Activated CD8-positive, alpha-beta memory T cell treated with anti-CD3 and anti-CD28 coated beads for 4 hours (primary cell): Measurements from ENCODE around the gene TNFRSF11A.

ENCODE experiments used
- DNase-seq, 2 donors: peaks; one replicate each; pipeline ENCODE4 v3.0.0-alpha.2; 2020; ENCODE audit warnings: low read depth in 2 of 2

Gene TNFRSF11A

DNA sequence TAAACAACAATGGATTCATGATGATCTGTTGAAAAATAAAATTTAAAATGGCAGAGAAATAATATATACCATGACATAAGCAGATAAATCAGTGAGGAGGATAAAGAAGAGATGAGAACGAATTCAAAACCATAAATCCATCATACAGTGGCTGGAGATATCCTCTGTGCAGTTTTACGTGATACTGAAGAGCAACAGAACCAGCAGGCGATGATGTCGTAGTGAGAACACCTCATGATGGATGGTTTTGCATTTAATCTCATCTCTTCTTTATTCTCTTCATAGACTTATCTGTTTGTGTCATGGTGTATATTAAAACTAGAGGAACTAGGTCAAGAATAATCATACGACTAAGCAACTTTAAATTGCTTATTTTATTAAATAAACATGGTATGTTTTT is 56.3 kb downstream of the TNFRSF11A start:
- DNase-seq = no peak

DNA sequence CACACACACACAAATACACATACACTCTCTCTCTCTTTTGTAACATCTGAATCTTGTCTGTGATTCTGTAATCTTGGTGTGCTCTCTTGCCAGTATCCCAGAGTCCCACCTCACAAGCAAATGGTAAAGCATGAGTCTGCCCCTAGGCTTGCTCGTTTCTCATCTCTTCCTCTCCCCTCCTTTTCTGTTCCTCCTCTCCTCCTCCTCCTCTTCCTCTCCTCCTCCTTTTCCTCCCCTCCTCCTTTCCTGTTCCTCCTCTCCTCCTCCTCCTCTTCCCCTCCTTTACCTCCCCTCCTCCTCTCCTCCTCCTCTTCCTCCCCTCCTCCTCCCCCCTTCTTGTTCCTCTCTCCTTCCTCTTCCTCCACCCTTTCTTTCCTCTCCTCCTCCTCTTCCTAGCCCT is 59.0 kb downstream of the TNFRSF11A start:
- DNase-seq = no peak

DNA sequence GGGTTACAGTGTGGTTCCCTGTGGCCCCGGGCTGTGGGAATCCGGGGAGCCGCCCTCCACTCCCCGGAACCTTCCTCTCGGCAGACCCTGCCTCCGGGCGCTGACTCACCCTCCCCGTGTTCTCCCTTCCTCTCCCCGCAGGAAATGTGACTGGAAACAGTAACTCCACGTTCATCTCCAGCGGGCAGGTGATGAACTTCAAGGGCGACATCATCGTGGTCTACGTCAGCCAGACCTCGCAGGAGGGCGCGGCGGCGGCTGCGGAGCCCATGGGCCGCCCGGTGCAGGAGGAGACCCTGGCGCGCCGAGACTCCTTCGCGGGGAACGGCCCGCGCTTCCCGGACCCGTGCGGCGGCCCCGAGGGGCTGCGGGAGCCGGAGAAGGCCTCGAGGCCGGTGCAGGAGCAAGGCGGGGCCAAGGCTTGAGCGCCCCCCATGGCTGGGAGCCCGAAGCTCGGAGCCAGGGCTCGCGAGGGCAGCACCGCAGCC is 59.5 kb downstream of the TNFRSF11A start:
- no peak for DNase-seq

DNA sequence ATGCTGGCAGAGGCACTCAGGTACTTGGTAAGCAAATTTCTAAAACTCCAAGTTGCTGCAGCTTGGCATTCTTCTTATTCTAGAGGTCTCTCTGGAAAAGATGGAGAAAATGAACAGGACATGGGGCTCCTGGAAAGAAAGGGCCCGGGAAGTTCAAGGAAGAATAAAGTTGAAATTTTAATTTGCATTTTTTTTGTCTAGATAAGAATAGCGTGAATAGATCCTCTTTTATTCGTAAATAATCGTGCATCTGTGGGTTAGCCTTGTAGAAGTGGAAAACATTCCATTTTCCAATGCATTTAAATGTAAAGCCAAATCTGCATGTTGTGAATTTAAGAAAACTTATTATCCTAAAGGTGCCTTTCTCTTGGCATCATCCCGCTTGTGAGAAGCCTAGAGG is 61.0 kb downstream of the TNFRSF11A start:
- no peak for DNase-seq

DNA sequence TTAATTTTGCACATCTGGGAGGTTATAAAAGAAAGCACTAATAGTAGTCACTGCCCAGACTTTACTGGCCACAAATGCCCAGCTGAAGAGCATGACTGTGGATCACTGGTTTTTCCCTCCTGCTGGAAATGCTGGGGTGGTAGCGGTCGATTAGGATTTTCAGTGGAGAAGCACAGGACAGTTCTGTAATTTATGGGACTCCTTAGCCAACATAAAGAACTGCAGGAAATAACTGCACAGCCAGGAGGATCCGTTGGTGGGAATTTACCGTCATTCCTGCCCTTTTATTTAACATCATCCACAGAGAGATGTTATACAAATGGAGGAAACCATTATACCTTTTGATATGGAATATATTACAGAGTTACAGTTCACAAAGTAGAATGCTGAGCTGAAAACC is 61.5 kb downstream of the TNFRSF11A start:
- DNase-seq = no peak

DNA sequence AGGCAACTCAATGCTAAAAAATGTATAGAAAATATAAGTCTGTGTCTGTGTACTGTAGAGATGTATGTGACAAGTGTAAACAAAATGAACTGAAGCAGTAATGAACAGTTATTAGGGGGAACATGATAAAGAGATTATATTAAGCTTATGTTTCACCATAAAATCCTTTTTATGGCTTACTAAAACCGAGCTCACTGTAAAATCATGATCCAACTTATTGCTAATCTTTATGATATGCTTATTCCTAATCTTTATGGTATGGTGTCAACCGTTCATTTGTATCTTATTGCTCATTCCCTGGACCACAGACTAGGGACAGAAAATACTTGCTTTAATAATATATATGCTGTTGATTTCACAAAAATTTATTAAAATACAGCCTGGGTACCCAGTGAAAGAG is 62.1 kb downstream of the TNFRSF11A start:
- no peak for DNase-seq

DNA sequence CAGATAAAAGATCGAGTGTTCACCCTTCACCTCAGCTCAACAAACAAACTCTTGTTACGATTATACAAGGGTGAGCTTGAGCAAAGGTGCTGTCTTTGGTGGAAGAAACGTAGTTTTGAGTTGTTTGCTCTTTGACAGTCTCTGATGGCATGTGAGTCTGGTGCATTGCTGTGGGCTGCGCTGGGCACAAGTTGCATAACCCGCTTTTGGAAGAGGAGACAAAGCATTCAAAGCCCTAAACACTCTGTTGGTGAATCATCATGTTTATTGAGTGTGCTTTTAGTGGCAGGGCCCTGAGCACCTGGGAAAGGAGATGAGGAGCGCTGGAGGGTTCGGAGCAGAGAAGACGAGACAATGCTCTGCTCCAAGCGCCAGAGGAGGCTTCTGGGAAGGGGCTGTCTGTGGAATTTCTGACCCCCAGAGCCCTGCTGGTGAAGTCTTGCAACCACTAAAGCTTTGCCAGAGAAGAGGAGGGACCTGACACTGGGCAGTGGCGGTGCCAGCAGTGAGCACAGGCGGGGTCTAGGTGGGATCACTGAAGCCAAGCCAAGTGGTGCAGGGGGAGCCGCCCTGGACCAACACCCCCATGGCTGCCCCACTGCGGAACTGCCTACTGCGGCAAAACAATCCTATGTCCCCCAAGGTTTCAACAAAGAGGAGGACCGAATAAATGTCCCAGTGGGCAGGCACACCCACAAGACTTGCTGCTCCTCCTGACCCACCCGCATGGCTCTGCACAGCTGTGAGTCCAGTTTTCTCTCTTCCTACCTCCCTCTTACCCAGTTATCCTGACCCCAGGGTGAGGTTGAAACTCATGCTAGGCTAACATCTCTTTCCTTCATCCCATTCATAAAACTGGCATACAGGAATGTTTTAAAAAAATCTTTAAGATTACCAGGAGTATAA is 64.0 kb downstream of the TNFRSF11A start:
- DNase-seq = no peak

DNA sequence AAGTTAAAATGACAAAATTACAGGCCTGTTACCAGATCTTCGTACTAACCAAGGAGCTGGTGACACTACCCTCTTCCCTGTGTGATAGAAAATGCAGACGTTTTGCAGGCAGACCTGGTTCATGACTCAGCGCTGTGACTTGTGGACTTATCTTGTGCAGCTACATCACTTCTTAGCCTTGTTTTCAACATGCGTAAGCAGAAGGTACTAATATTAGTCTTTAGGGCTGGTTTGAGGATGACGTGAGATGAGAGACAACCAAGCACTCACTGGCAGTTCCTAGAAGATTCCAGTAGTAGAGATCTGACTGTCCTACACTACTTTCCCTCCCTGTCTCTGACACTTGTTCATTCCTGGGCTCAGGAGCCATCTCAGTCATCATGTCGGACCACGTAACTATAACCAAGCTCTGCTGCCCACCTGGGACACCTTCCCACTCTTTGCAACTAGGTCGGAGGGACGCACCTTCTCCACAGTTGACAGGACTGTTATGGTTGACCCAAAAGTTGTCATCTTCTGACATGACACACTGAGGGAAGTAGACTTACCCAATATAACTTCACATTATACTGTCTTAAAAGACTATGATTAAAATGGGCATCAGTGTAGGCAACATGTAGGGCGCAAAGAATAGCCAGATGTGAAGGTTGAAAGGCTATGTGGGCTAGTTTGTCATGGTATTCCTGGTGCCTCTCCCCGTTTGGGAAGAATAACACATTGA is 64.8 kb downstream of the TNFRSF11A start:
- no peak for DNase-seq

DNA sequence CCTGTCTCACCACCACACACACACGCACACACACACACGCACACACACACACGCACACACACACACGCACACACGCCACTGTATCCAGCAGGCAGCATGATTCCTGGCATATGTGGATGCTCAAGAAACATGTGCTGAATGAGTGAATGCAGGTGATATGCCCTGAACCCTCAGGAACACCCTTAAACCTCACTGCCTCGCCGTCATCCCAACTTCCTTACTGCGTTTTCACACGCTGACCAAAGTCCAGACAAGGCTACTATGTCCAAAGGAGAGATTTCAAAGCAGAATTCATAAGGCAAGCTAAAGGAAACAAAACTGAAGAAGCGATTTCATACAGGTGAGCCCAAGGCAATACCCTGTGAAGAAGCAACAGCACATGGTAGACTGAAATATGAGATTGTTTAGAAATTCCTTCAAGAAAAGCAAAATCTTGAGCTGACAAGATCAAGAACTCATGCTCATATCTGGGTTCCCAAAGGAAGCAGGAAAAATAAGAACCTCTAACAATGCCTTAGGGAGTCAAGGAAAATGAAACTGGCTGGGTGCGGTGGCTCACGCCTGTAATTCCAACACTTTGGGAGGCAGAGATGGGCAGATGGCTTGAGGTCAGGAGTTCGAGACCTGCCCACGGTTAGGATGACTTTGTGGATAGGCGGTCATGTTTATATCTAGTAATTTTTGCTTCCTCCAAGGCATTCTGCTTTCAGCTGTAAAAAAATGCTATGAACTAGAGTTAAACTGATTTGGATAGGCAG is 69.1 kb downstream of the TNFRSF11A start:
- DNase-seq = no peak

DNA sequence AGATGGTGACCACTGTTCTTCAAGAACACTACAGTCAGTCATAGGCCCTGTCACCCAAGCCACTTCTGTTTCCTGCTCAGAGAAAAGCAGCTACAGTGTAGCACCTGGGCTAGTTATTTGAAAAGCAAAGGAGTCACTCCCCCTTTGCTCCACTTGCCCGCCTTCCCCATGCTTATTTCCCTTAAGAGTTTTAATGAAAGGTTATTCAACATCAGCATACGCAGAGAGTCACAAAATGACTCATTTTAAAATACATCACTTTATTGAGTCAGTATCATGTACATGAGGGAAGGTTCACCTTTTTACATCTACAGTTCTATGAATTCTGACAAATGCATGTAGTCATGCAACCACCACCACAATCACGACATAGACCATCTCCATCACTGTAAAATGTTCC is 71.3 kb downstream of the TNFRSF11A start:
- no peak for DNase-seq

DNA sequence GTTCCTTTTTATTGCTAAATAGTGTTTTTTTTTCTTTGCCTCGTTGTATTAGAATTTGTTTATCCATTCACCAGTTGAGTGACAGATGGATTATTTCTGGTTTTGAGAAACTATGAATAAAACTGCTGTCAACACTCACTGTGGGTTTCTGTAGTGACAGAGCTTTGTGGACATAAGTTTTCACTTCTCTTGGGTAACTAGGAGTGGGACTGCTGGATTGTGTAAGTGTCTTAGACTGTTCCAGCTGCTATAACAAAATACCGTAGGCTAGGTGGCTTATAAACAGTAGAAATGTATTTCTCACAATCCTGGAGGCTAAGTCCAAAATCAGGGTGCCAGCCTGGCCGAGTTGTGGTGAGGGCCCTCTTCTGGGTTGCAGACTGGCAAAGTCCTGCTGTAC is 71.9 kb downstream of the TNFRSF11A start:
- no peak for DNase-seq

DNA sequence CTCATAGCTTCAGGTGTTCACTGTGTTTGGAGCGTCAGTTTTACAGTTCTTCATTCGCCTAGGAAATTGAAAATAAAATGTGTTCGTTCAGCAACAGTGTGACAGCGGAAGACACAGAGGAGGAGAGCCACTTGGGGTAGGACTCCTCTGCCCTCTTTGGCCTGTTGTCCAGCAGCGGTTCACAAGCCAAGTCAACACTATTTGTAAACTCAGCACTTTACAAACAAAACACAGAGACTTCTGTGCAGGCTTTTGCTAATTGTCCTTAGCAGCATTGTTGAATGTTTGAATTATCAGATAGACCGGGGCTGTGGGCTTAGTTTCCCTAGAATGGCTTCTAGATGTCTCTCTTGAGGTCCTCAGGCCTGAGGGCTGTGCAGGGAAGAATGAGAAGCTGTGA is 73.2 kb downstream of the TNFRSF11A start:
- no peak for DNase-seq

DNA sequence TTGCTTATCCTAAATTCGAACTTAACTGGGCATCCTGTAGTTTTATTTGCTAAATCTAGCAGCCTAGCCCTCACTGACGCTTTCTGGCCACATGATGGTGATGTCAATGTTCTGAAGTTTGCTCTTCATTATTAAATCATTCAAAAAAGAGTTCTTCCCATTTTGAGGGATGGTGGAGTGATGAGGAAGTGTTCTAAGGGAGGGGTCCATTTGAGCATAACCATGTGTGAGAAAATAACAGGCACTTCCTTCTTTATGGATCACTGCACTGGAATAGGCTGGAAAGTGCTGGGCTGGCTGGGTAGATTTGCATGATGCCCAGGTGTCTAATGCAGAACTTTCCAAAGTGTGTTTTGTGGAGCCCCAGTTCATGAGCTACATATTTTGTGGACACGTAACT is 74.2 kb downstream of the TNFRSF11A start:
- no peak for DNase-seq

DNA sequence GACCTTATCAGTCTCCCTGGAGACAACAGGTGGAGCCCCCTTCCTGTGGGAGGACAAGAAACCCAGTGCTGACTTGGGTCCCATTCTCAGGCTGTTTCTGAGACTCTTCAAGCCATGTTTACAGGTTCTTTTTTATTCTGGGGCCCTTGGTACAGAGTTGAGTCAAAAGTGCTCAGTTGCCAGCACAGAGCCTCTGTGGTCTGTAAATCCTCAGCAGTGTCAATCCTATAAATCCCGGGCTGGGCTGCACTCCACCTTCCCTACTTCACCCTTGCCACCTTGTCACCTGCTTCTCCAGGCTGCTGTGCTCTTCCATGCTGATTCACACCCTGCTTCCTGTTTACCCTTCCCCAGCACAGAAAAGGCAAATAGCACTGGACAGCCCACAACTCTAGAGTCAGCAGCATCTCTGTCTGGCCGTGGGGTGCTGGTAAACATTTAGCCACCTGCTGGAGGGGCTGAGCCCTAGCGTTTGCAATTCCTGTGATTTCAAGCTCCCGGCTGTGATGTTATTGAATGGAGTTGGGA is 74.7 kb downstream of the TNFRSF11A start:
- no peak for DNase-seq

DNA sequence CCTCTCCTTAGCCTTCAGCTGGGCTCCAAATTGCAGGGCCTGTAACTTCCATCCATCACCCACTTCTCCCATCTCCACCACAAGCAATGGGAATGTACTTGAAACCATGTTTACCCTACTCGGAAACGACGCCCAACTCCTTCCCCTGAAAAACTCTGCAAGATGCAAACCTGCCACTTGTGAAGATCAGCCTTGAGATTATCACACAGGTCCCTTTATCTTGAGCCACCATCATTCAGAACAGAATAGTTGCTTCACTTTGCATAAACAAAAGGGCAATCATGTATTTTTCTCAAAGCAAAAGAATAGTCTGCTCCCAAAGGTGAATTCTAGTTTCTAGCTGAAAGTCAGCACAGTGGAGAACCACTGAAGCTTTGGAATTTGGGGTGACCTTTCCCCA is 75.8 kb downstream of the TNFRSF11A start:
- DNase-seq = no peak

DNA sequence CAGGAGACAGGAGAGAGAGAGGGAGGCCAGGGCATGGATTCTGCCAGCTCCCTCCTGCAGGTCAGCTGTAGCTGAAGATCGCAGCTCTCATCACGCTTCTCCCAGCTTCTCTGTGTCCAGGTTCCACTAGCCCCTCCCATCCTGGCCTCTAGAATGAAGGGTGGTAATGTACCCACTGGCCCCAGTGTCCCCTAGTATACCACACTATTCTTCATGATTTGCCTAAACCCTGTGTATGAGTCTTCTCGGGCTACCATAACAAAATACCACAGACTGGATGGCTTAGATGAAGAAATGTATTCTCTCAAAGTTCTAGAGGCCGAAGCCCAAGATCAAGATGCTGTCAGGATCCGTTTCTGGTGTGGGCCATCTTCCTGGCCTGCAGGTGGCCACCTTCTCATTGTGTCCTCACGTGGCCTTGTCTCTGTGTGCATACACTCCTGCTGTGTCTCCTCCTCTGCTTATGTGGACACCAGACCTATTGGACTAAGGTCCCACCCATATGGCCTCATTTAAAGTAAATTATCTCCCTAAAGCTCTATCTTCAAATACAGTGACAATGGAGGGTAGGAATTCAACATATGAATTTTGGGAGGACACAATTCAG is 77.3 kb downstream of the TNFRSF11A start:
- no peak for DNase-seq

DNA sequence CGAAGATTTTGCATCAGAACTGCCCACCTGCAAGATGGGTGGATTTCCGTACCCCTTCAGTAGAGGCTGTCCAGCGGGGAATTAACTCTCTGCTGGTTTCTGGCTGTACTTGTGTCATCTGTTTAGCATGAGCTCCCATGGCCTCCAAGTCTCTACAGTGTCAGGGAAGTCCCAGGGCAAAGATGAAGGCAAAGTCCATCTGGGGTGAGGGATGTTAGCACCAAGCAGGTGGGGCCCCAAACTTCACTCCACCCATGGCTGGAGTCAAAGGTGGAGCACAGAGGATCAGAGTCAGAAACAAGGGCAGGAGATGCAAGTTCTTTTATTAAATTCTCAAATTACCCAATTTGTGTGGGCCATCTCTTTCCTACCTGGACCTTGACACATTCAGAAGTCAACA is 78.0 kb downstream of the TNFRSF11A start:
- no peak for DNase-seq

DNA sequence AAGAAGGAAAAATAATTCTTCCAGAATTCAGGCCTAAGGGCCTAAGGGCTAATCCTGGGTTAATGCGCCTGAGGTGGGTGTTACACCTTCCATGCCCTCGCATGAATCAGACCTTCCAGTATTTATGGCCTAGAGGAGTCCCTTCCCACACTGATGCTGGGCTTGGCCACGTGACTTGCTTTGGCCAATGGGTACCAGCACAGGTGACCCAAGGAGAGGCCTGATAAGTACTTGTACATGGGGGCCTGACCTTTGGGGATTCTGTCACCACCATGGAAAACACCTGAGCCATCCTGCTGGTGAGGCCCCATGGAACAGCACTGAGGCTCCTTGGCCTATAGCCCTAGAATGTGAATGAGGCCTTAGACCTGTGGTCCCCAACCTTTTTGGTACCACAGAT is 79.8 kb downstream of the TNFRSF11A start:
- DNase-seq = no peak

DNA sequence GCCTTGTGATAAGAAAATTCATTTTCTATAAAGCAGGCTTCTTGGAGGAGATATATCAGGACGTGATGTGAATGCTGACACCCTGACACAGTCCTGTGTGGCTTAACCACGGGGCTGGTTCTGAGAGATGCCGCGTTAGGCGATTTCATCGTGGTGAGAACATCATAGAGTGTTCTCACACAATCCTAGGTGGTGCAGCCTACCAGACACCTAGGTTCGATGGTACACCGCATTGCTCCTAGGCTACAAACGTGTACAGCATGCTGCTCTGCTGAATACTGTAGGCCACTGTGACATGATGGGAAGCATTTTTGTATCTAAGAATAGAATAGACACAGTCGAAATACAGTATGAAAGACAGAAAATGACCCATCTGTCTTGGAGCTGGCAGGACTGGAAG is 82.5 kb downstream of the TNFRSF11A start:
- no peak for DNase-seq

DNA sequence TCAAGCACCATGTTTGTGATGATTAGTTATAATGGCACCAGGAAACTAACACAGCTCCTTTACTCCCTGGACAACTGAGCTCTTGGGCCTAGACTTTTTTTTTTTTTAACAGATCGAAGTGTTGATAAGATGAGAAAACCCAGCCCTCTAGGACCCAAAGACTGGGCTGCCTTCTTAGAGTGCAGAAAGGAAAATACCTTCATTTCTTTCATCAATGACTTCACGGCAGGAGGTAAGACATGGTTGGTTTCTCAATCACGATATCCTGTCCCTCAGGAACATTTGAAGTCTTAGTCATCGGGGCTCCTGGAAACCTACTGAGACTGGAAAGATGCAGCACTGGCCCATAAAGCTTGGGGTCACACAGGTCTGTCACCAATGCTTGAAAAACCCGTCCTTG is 84.7 kb downstream of the TNFRSF11A start:
- DNase-seq = no peak

DNA sequence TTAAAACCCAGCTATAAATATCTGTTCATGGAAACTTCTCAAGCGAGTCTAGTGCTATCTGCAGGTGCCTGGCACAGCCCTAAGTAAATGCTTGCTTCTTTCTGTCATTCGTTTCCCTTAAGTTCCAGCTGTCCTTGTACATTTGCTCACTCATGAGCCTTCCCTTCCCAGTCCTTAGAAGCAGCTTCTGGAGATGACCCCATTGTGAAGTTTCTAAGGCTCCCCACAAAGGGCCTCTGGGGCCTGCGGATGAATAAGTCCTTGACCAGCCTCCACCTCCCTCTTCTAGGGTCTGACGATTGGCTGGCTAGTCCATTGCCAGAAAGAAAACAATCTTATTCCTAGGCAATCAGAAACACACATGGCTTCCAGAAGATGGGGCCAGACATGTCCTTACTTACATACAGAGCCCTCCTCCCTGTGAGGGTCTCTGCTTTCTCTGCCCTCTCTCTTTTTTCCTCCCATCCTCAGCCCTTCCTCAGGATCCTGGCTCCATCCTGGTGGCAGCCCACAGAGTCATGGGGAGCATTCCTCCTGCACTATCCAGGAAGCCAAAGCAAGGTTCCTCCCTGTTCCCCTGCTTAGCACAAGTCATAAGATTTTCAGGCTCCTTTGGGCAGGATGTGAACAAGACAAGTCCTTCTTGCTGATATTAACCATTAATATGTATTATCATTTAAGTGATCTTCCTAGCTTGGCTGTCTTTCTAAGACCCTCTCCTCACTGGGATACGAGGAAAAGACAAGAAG is 87.3 kb downstream of the TNFRSF11A start:
- no peak for DNase-seq
